Upper lobe of left lung (tissue), 6 donors: ENCODE results near the gene NFASC. TPM values are rescaled to one million over a fixed set of nuclear protein-coding genes. Genes with fewer than 3 reads are reported as not detected.

Experiments used
- ATAC-seq, 2 donors: fragments of 200-7000 bp; cut with Tn5 transposase; one replicate each; pipeline ENCODE4 v1.9.1; 2022; ENCODE audit warnings: mild to moderate bottlenecking in 2 of 2, moderate library complexity in 2 of 2; ENCODE audit not compliant: low FRiP score in 2 of 2
- DNase-seq, 2 donors: peaks; one replicate each; pipeline ENCODE4 v3.0.0-alpha.2; 2019 to 2020
- H3K27ac ChIP-seq, 4 donors: fragments of 200-600 bp; sonication (generic); one replicate each; pipeline ENCODE4 v1.5.1; 2016 to 2019
- H3K27me3 ChIP-seq, 4 donors: fragments of 200-600 bp; sonication (generic); one replicate each; pipeline ENCODE4 v1.5.1; 2017 to 2019
- H3K36me3 ChIP-seq, 4 donors: fragments of 200-600 bp; sonication (generic); one replicate each; pipeline ENCODE4 v1.5.1; 2016 to 2019
- H3K4me1 ChIP-seq, 4 donors: fragments of 200-600 bp; sonication (generic); one replicate each; pipeline ENCODE4 v1.5.1; 2018 to 2019
- H3K4me3 ChIP-seq, 4 donors: fragments of 200-600 bp; sonication (generic); one replicate each; pipeline ENCODE4 v1.5.1; 2017 to 2019; ENCODE audit warnings: mild to moderate bottlenecking in 2 of 4, moderate library complexity in 1 of 4
- H3K9me3 ChIP-seq, 4 donors: fragments of 200-600 bp; sonication (generic); one replicate each; pipeline ENCODE4 v1.5.1; 2018 to 2019
- CTCF ChIP-seq, 6 experiments: fragments of 450-650 bp in 4 of 6; fragments of 200-600 bp in 2 of 6; sonication (generic) in 2 of 6; IDR thresholded peaks; one replicate each; pipeline ENCODE4 v1.5.1; 2016 to 2019; ENCODE audit warnings: antibody characterized with exemption in 6 of 6
- EP300 ChIP-seq, 4 donors: sonication (generic); formaldehyde crosslinking; IDR thresholded peaks; one replicate each; pipeline ENCODE4 v1.5.1; 2017; ENCODE audit warnings: antibody characterized with exemption in 4 of 4, control low read depth in 2 of 4
- POLR2A ChIP-seq, 4 donors: fragments of 450-650 bp; IDR thresholded peaks; one replicate each; pipeline ENCODE4 v1.5.1; 2016 to 2017; ENCODE audit warnings: antibody characterized with exemption in 4 of 4, mild to moderate bottlenecking in 2 of 4
- POLR2AphosphoS5 ChIP-seq, 2 donors: sonication (generic); formaldehyde crosslinking; IDR thresholded peaks; one replicate each; pipeline ENCODE4 v1.5.1; 2017; ENCODE audit warnings: antibody characterized with exemption in 2 of 2
- WGBS, 2 donors: methylation state at CpG; one replicate each; pipeline ENCODE4 v1.1.5; 2017 to 2018; 5-methylcytosine and 5-hydroxymethylcytosine counted together
- total RNA-seq, 6 donors: library from RNA; depleted of rRNA in 4 of 6; stranded (reverse); fragments of >200 nt in 4 of 6; gene quantifications; one replicate each; pipeline versions ENCODE4 v1.1.0 to v1.2.1, GENCODE V29; 2016 to 2021
- donor health status: DM: no; HTN: no; CAD: no; lungs with moderate emphysema.
- donor health status: DM: no; HTN: yes; CAD: no; lungs with severe emphysema.

Gene NFASC
- total RNA-seq, 6 donors from 2014 or later = 5.5 to 16.8 (median 6.9) TPM

DNA sequence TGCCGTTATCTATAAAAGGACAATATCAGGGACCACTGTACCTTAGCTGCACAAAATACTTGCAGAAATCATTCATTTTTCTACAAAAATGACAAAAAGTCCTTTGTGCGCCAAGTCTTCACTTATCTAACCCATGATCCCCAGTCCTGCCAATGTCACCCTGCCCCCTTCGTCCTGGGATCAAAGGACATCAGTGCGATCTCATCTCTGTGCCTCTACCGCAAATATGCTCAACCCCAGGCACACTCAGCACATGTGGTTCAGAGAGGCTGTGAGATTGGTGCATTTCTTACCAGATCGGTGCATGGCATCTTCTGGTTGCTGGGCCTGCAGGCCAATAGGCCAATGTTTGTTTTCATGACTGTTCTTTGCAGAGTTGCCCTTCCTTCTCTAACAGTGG lies 72.8 kb downstream of the NFASC start:
- no peaks in the 10 kb centered on the region for H3K4me1 ChIP-seq
- TF ChIP-seq EP300 (IDR thresholded peaks at IDR 0.05) (no peak), POLR2A (IDR thresholded peaks at IDR 0.05) (no peak), POLR2AphosphoS5 (IDR thresholded peaks at IDR 0.05) (no peak), CTCF (IDR thresholded peaks at IDR 0.05) (no peak)
- no peaks in the 10 kb centered on the region for H3K27me3 ChIP-seq
- no peaks in the 10 kb centered on the region for H3K9me3 ChIP-seq
- ATAC-seq (no peak), DNase-seq (no peak)
- H3K36me3 ChIP-seq = no peaks in the 10 kb centered on the region
- H3K4me3 ChIP-seq = no peak overlapping the region
- H3K27ac ChIP-seq = no peak overlapping the region
- WGBS, 2 donors = 86 to 88% methylated on average over 6 of the region's 6 CpGs

DNA sequence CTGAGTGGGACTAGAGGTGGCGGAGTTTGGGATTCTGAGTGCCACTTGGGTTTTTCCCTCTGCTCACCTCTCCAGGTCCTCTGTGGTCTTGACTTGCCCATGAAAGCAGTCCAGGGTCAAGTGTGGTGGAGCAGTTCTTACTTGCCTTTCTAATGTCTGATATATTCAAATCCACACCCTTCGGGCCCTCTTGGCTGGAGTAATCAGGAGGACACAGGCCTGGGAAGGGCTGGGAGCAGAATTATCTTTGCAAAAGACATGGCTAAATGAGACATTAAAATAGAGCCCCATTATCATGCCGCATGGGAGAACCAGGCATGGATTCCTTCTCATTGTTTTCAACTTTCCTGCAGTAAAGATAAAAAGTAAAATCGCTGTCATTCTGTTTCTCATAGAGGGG lies 74.0 kb downstream of the NFASC start:
- no peaks in the 10 kb centered on the region for H3K9me3 ChIP-seq
- DNase-seq (no peak), ATAC-seq (no peak)
- no peaks in the 10 kb centered on the region for H3K27me3 ChIP-seq
- no peak overlapping the region for H3K27ac ChIP-seq
- WGBS, 2 donors = 83% methylated on average over 4 of the region's 4 CpGs
- H3K4me3 ChIP-seq = no peak overlapping the region
- no peaks in the 10 kb centered on the region for H3K4me1 ChIP-seq
- TF ChIP-seq CTCF (IDR thresholded peaks at IDR 0.05) = no peak
- TF ChIP-seq POLR2AphosphoS5 (IDR thresholded peaks at IDR 0.05) = no peak
- TF ChIP-seq EP300 (IDR thresholded peaks at IDR 0.05) = no peak
- TF ChIP-seq POLR2A (IDR thresholded peaks at IDR 0.05) = no peak
- H3K36me3 ChIP-seq = no peaks in the 10 kb centered on the region

DNA sequence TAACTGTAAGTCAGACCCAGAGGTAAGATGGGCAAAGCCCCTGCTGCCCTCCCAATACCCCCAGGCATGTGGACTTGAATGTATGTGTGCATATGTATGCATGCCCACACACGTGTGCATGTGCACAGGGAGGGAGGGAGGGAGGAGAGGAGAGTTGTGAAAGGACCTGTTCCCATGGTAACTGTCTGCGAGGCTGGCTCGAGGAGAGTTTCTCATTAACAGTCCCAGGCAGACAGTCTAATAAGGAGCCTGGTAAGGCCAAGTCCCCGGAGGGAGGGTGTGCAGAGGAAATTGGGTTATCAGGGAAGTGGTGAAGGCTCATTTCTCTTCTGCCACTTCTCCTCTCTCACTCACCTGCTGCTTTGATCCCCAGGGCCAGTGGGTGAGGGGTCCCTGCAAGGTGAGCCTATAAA lies 74.9 kb downstream of the NFASC start:
- Histone ChIP-seq H3K27me3 (no peaks in the 10 kb centered on the region), H3K4me1 (no peaks in the 10 kb centered on the region), H3K9me3 (no peaks in the 10 kb centered on the region), H3K27ac (no peak overlapping the region), H3K36me3 (no peaks in the 10 kb centered on the region), H3K4me3 (no peak overlapping the region)
- ATAC-seq = no peak
- 11 to 22% methylated on average over 4 of the region's 4 CpGs for WGBS, 2 donors
- no peak for DNase-seq
- TF ChIP-seq POLR2A (IDR thresholded peaks at IDR 0.05) (no peak), EP300 (IDR thresholded peaks at IDR 0.05) (no peak), CTCF (IDR thresholded peaks at IDR 0.05) (no peak), POLR2AphosphoS5 (IDR thresholded peaks at IDR 0.05) (no peak)

GRCh38 chr1:204946640-204947039 lies 76.0 kb downstream of the NFASC start:
- Histone ChIP-seq H3K27me3 (no peaks in the 10 kb centered on the region), H3K36me3 (no peaks in the 10 kb centered on the region), H3K4me3 (no peak overlapping the region), H3K9me3 (no peaks in the 10 kb centered on the region), H3K27ac (no peak overlapping the region), H3K4me1 (no peaks in the 10 kb centered on the region)
- no peak for ATAC-seq
- TF ChIP-seq EP300 (IDR thresholded peaks at IDR 0.05) = no peak
- no peak for TF ChIP-seq POLR2A (IDR thresholded peaks at IDR 0.05)
- TF ChIP-seq CTCF (IDR thresholded peaks at IDR 0.05) = no peak
- no peak for TF ChIP-seq POLR2AphosphoS5 (IDR thresholded peaks at IDR 0.05)
- peak in 1 of 2 donors; percentile 52 for DNase-seq
- 94 to 99% methylated on average over 7 to 9 of the region's 9 CpGs for whole genome bisulfite sequencing, 2 donors

- Histone ChIP-seq H3K27me3 (no peaks in the 10 kb centered on the region), H3K9me3 (no peaks in the 10 kb centered on the region), H3K36me3 (no peaks in the 10 kb centered on the region), H3K4me3 (no peak overlapping the region), H3K4me1 (no peaks in the 10 kb centered on the region), H3K27ac (no peak overlapping the region)
- WGBS, 2 donors = 86 to 95% methylated on average over 8 of the region's 8 CpGs
- TF ChIP-seq CTCF (IDR thresholded peaks at IDR 0.05) (no peak), POLR2A (IDR thresholded peaks at IDR 0.05) (no peak), POLR2AphosphoS5 (IDR thresholded peaks at IDR 0.05) (no peak), EP300 (IDR thresholded peaks at IDR 0.05) (no peak)
- DNase-seq = no peak
- ATAC-seq = no peak
Observed at GRCh38 chr1:204947338-204947737, 76.7 kb downstream of the NFASC start.
